ENCODE measurements around the gene CNTN3.

- TF ChIP-seq, protein P1, sequence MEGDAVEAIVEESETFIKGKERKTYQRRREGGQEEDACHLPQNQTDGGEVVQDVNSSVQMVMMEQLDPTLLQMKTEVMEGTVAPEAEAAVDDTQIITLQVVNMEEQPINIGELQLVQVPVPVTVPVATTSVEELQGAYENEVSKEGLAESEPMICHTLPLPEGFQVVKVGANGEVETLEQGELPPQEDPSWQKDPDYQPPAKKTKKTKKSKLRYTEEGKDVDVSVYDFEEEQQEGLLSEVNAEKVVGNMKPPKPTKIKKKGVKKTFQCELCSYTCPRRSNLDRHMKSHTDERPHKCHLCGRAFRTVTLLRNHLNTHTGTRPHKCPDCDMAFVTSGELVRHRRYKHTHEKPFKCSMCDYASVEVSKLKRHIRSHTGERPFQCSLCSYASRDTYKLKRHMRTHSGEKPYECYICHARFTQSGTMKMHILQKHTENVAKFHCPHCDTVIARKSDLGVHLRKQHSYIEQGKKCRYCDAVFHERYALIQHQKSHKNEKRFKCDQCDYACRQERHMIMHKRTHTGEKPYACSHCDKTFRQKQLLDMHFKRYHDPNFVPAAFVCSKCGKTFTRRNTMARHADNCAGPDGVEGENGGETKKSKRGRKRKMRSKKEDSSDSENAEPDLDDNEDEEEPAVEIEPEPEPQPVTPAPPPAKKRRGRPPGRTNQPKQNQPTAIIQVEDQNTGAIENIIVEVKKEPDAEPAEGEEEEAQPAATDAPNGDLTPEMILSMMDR (conservative IDR thresholded peaks at IDR 0.05), result no peak
- TF ChIP-seq EZH2 (IDR thresholded peaks at IDR 0.05; ENCODE audit: low read depth), result no peak
Observed at GRCh38 chr3:74640211-74640610, 25.8 kb upstream of the CNTN3 start.

All from PC-9 (cell line).